ENCODE results near the gene STX18.

- TF ChIP-seq EZH2 (IDR thresholded peaks at IDR 0.05) (no peak), POLR2AphosphoS5 (IDR thresholded peaks at IDR 0.05; ENCODE audit: borderline replicate concordance, low read depth, low read length) (no peak)
Observed at GRCh38 chr4:4549534-4549933, 7.7 kb upstream of the STX18 start.
